Measurements from ENCODE around the gene IFNAR2. TPM values are rescaled to one million over a fixed set of nuclear protein-coding genes. Genes with fewer than 3 reads are reported as not detected.

IFNAR2 gene
- total RNA-seq, 1 experiment from 2014 or later = 28.2 TPM

- intact Hi-C loops (cut with micrococcal nuclease; ENCODE audit: unreplicated experiment) = no loop called here
- Histone ChIP-seq H3K36me3 (ENCODE audit: insufficient read depth, low read length, poor library complexity, severe bottlenecking) (peaks cover 61% of the 10 kb centered on the region), H3K27me3 (replicated peaks; ENCODE audit: insufficient read depth, low read depth, low read length, poor library complexity) (no peaks in the 10 kb centered on the region), H3K4me3 (ENCODE audit: low read depth, low read length, poor library complexity, severe bottlenecking) (no peak overlapping the region), H3K9me3 (ENCODE audit: low read depth, low read length, poor library complexity, severe bottlenecking) (no peaks in the 10 kb centered on the region), H3K4me1 (ENCODE audit: insufficient read depth, low read length, poor library complexity, severe bottlenecking) (peaks cover 12% of the 10 kb centered on the region), H3K27ac (ENCODE audit: low read depth, low read length, poor library complexity, severe bottlenecking) (no peak overlapping the region)
- TF ChIP-seq CTCF (conservative IDR thresholded peaks at IDR 0.05; ENCODE audit: low read depth, low read length) (no peak), EZH2 (IDR thresholded peaks at IDR 0.05; ENCODE audit: borderline replicate concordance, low read depth, low read length, poor library complexity, severe bottlenecking) (no peak)
- ChIA-PET POLR2A (ENCODE audit: low non-redundant PET) (no interaction called here), CTCF (no interaction called here)
- no peak for DNase-seq (ENCODE audit: low spot score)
- no TSS peak for BruUV-seq (replicated peaks)
These were observed 17.2 kb downstream of the IFNAR2 start for GRCh38 chr21:33246963-33247362.

- H3K4me1 ChIP-seq (ENCODE audit: insufficient read depth, low read length, poor library complexity, severe bottlenecking) = peaks cover 12% of the 10 kb centered on the region
- H3K4me3 ChIP-seq (ENCODE audit: low read depth, low read length, poor library complexity, severe bottlenecking) = no peak overlapping the region
- CTCF ChIA-PET = no interaction called here
- intact Hi-C loops (cut with micrococcal nuclease; ENCODE audit: unreplicated experiment) = no loop called here
- TF ChIP-seq EZH2 (IDR thresholded peaks at IDR 0.05; ENCODE audit: borderline replicate concordance, low read depth, low read length, poor library complexity, severe bottlenecking) = no peak
- no peak for TF ChIP-seq CTCF (conservative IDR thresholded peaks at IDR 0.05; ENCODE audit: low read depth, low read length)
- H3K36me3 ChIP-seq (ENCODE audit: insufficient read depth, low read length, poor library complexity, severe bottlenecking) = peaks cover 67% of the 10 kb centered on the region
- H3K27ac ChIP-seq (ENCODE audit: low read depth, low read length, poor library complexity, severe bottlenecking) = no peak overlapping the region
- DNase-seq (ENCODE audit: low spot score) = no peak
- POLR2A ChIA-PET (ENCODE audit: low non-redundant PET) = no interaction called here
- H3K9me3 ChIP-seq (ENCODE audit: low read depth, low read length, poor library complexity, severe bottlenecking) = no peaks in the 10 kb centered on the region
- H3K27me3 ChIP-seq (replicated peaks; ENCODE audit: insufficient read depth, low read depth, low read length, poor library complexity) = no peaks in the 10 kb centered on the region
- no TSS peak for BruUV-seq (replicated peaks)
These were observed 17.9 kb downstream of the IFNAR2 start for GRCh38 chr21:33247599-33247998.

GRCh38 chr21:33249331-33250002, 19.7 kb downstream of the IFNAR2 start:
- POLR2A ChIA-PET (ENCODE audit: low non-redundant PET) = no interaction called here
- TF ChIP-seq EZH2 (IDR thresholded peaks at IDR 0.05; ENCODE audit: borderline replicate concordance, low read depth, low read length, poor library complexity, severe bottlenecking) (no peak), CTCF (conservative IDR thresholded peaks at IDR 0.05; ENCODE audit: low read depth, low read length) (no peak)

More at GRCh38 chr21:33249331-33250002, 19.7 kb downstream of the IFNAR2 start:
- Histone ChIP-seq H3K27me3 (replicated peaks; ENCODE audit: insufficient read depth, low read depth, low read length, poor library complexity) (no peaks in the 10 kb centered on the region), H3K27ac (ENCODE audit: low read depth, low read length, poor library complexity, severe bottlenecking) (no peak overlapping the region), H3K9me3 (ENCODE audit: low read depth, low read length, poor library complexity, severe bottlenecking) (no peaks in the 10 kb centered on the region), H3K36me3 (ENCODE audit: insufficient read depth, low read length, poor library complexity, severe bottlenecking) (peaks cover 80% of the 10 kb centered on the region), H3K4me3 (ENCODE audit: low read depth, low read length, poor library complexity, severe bottlenecking) (no peak overlapping the region), H3K4me1 (ENCODE audit: insufficient read depth, low read length, poor library complexity, severe bottlenecking) (peaks cover 1% of the 10 kb centered on the region)
- intact Hi-C loops (cut with micrococcal nuclease; ENCODE audit: unreplicated experiment) = no loop called here
- BruUV-seq (replicated peaks) = no TSS peak
- no peak for DNase-seq (ENCODE audit: low spot score)
- CTCF ChIA-PET = no interaction called here

Data from A673 (cell line).